ENCODE data around the gene CD93.

DNA sequence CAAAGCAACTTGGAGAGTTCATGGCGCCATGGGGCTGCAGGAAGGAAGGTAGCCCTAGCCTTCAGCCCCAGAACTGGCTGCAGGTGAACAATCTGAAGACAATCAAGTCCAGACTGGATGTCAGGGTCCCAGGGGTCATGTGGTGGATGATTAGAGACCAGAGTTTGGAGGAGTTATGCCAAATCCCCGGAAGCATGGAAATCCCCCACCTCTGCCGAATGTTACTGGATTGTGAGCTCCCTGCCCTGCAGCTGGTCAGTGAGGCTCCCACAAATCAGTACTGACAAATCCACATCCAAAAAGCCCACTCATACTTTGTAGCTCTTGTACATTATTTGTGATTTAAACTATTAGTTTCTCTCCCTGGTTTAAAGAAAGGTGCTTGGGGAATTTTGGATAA lies 21.3 kb upstream of the CD93 start:
- TF ChIP-seq, protein P1, sequence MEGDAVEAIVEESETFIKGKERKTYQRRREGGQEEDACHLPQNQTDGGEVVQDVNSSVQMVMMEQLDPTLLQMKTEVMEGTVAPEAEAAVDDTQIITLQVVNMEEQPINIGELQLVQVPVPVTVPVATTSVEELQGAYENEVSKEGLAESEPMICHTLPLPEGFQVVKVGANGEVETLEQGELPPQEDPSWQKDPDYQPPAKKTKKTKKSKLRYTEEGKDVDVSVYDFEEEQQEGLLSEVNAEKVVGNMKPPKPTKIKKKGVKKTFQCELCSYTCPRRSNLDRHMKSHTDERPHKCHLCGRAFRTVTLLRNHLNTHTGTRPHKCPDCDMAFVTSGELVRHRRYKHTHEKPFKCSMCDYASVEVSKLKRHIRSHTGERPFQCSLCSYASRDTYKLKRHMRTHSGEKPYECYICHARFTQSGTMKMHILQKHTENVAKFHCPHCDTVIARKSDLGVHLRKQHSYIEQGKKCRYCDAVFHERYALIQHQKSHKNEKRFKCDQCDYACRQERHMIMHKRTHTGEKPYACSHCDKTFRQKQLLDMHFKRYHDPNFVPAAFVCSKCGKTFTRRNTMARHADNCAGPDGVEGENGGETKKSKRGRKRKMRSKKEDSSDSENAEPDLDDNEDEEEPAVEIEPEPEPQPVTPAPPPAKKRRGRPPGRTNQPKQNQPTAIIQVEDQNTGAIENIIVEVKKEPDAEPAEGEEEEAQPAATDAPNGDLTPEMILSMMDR (conservative IDR thresholded peaks at IDR 0.05; ENCODE audit: low read length), result no peak
- no peak for TF ChIP-seq EZH2phosphoT487 (IDR thresholded peaks at IDR 0.05; ENCODE audit: borderline replicate concordance)

Data from Loucy (cell line).